ENCODE measurements around the gene PRDX1.

The PRDX1 gene

GRCh38 chr1:45501505-45501859, 20.2 kb downstream of the PRDX1 start:
- H3K4me3 ChIP-seq (ENCODE audit: low read length): no peak overlapping the region
- no peak for DNase-seq (ENCODE audit: low read depth)
- TF ChIP-seq CTCF (IDR thresholded peaks at IDR 0.05; ENCODE audit: insufficient read depth, low read depth, low read length, missing control alignments): no peak

- peak overlapping the region; percentile 90 for H3K4me3 ChIP-seq (ENCODE audit: low read length)
- no peak for TF ChIP-seq CTCF (IDR thresholded peaks at IDR 0.05; ENCODE audit: insufficient read depth, low read depth, low read length, missing control alignments)
- no peak for DNase-seq (ENCODE audit: low read depth)
These were observed 22.3 kb downstream of the PRDX1 start for GRCh38 chr1:45499415-45499769.

GRCh38 chr1:45498279-45498678, 23.4 kb downstream of the PRDX1 start:
- no peak for DNase-seq (ENCODE audit: low read depth)
- no peak overlapping the region for H3K4me3 ChIP-seq (ENCODE audit: low read length)
- TF ChIP-seq CTCF (IDR thresholded peaks at IDR 0.05; ENCODE audit: insufficient read depth, low read depth, low read length, missing control alignments): no peak

GRCh38 chr1:45493116-45493697, 28.5 kb downstream of the PRDX1 start:
- peak; percentile 67 for TF ChIP-seq CTCF (IDR thresholded peaks at IDR 0.05; ENCODE audit: insufficient read depth, low read depth, low read length, missing control alignments)
- peak; percentile 70 for DNase-seq (ENCODE audit: low read depth)
- no peak overlapping the region for H3K4me3 ChIP-seq (ENCODE audit: low read length)

GRCh38 chr1:45492691-45493090, 29.0 kb downstream of the PRDX1 start:
- DNase-seq (ENCODE audit: low read depth): no peak
- TF ChIP-seq CTCF (IDR thresholded peaks at IDR 0.05; ENCODE audit: insufficient read depth, low read depth, low read length, missing control alignments): no peak
- H3K4me3 ChIP-seq (ENCODE audit: low read length): no peak overlapping the region

- H3K4me3 ChIP-seq (ENCODE audit: low read length): peak overlapping the region; percentile 17
- TF ChIP-seq CTCF (IDR thresholded peaks at IDR 0.05; ENCODE audit: insufficient read depth, low read depth, low read length, missing control alignments): no peak
These were observed 30.0 kb downstream of the PRDX1 start for GRCh38 chr1:45491487-45492260.

More at GRCh38 chr1:45491487-45492260, 30.0 kb downstream of the PRDX1 start:
- no peak for DNase-seq (ENCODE audit: low read depth)
